GM21825 (cell line): ENCODE data around the gene ELAVL1.

Experiments
- ATAC-seq: cut with Tn5 transposase; IDR thresholded peaks from one replicate; pipeline ENCODE4 v1.9.1; 2021; ENCODE audit warnings: mild to moderate bottlenecking, moderate library complexity; ENCODE audit not compliant: unreplicated experiment

The ELAVL1 gene

DNA sequence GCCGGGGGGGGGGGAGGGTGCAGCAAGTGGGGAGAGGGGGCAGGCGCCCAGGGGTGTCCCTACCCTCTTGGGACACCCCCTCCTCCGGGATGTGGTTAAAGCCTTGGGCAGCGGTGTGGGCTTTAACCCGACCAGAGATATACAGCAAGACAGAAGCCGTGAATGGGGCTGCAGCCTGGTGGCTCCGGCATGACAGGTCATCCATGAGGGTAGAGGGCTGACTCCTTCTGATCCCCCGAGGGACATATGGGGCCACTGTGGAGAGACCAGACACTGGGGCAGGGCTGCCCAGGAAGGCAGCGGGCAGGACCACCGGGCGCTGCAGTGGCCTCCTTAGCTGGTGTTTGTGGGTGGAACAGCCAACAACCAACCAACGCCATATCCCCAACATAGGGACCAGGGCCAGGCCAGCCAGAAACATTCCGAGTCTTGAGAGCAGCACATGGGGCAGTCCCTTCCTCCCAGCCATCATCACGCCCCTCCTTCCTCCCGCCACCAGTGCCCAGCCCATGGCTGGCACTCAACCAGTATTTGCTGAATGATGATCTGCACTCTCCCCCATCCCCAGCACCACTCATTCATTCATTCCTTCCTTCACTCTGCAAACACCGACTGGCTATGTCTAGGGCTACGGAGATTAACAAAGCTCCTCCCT lies 18.2 kb downstream of the ELAVL1 start:
- ATAC-seq, result no peak

DNA sequence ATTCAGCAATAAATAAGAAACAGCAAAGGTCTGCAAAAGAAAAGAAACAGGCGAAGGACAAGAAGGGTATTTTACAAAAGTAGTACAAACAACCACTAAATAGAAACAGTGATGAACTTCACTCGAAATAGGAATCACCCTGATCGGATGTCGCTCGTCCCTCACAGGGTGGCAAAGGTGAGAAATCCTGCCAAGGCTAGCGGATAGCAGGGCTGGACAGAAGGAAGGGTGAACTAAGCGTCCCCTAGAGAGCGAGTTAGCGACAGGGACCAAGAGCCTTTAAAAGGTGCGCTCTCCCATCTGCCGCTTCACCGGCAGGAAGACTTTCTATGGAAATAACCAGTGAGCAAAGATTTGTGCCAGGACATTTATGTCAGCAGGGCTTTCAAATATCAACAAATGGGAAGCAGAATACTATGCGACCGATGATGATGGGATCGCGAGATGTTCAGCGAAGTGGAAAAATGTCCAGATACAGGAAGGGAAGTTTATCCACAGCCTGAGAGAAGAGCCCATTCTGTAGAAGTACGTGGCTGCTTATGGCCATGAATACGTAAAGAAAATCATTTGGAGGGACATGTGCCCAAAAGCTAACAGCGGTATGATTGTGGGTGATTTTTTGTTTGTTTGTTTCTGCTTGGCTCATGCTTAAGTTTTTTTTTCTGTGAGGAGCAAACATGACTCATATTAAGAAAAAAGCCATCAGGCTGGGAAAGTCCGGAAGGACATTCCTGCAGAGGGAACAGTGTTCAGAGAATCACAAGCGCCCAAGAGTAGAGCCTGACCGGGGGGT lies 18.9 kb downstream of the ELAVL1 start:
- ATAC-seq, result no peak

GRCh38 chr19:7985481-7985911 lies 19.9 kb downstream of the ELAVL1 start:
- no peak for ATAC-seq

- no peak for ATAC-seq
Measured at GRCh38 chr19:7983995-7984837, 21.2 kb downstream of the ELAVL1 start.

- no peak for ATAC-seq
Measured at GRCh38 chr19:7983286-7983950, 22.0 kb downstream of the ELAVL1 start.

- no peak for ATAC-seq
Measured at GRCh38 chr19:7982651-7983099, 22.8 kb downstream of the ELAVL1 start.

GRCh38 chr19:7982103-7982502 lies 23.3 kb downstream of the ELAVL1 start:
- no peak for ATAC-seq

DNA sequence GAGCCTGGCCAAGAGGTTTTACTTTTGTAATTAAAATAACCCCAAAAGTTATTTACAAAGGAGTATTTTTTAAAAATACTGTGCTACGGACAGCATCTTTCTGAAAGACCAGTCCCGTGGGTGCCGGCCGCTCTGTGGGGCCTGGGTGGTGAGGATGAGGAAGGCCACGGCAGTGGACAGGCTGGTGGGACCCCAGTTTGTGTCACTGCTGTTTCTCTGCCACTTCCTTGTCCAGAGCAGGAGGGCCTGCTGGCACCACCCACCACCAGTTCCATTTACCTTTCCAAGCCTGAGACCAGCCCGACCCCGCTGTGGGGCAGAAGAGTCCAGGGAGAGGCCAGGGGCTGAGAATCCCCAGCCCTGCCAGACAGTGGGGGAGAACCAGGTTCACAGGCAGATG lies 23.8 kb downstream of the ELAVL1 start:
- no peak for ATAC-seq

- no peak for ATAC-seq
Measured at GRCh38 chr19:7981199-7981598, 24.2 kb downstream of the ELAVL1 start.

DNA sequence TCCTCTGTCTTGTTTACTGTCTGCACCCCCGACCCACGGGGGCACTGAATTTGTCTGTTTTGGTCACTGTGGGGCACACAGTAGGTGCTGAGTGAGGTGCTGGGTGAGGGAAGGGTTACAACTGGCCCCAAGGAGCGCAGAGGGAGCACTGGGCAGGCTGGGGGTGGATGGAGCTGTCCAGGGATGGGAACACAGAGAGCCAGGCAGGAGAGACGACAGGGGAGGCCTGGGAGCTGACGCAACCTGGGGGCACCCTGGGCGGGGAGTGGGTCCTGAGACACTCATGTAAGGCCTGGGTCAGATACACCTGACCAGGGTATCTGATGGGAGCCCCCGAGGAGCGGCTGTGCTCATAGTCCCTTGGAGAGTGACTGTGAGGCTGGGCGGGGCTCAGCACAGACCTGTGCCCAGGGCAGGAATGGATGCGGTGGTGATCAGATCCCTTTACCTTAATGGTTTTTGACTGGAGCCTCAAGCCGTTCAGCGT lies 24.8 kb downstream of the ELAVL1 start:
- no peak for ATAC-seq

DNA sequence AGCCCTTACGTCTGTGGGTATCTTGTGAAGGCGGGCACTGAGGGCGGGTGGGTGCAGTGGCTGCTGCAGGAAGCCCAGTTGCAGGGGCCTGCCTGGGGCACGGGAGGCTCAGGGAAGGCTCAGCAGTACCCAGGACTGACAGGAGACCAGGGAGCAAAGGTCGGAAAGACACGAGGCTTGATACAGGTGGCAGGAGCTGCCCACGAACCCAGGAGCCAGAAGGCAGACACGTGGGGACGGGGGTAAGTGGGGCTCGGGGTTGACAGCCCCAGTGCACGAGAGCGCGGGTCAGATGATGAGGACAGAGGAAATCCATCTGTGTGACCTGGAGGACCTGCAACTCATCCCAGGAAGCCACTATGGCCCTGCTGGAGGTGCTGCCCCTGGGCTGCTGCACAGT lies 25.3 kb downstream of the ELAVL1 start:
- ATAC-seq, result no peak

DNA sequence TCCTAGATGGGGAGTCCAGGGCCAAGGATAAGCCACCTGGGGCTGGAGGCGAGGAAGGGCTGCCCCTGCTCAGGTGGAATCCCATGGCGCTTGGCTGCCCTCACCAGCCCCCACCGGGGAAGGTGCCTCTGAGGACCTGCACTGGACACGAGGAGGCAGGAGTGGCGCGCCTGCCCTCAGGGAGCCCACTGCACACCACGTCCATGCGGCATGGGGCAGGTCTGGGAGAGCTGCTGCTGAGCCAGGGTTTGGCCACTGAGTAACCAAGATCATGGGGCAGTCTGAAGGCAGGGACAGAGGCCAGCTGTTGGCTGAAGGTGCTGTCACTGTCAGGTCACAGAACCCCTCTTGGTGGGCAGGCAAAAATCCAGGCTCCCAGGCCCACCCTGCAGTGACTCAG lies 25.9 kb downstream of the ELAVL1 start:
- no peak for ATAC-seq

- ATAC-seq, result no peak
Measured at GRCh38 chr19:7979011-7979410, 26.4 kb downstream of the ELAVL1 start.

DNA sequence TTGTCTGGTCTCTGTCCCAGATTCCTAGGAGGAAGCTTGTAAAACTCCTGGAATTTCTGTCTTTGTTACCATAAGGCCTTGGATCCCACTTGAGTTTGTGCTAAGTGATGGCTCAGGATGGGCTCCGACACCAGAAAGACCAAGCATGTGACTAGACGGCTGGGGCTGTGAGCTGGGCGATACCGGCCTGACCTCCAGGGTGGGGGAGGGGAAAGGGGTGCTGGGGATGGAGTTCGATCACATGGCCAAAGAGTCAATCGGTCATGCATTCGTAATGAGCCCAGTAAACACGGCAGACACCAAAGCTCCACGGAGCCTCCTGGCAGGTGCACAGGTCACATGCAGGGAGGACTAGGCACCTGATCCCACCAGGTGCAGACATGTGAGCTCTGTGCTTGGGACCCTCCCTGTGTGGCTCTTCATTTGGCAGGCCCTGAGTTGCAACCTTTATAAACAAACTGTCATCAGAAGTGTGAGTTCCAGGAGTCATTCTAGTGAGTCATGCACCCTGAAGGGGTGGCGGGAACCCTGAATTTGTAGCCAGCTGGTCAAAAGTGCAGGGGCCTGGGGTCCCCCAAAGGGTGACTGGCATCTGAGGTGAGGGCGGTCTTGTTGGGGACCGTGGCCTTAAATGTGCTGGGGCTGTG lies 27.1 kb downstream of the ELAVL1 start:
- no peak for ATAC-seq

DNA sequence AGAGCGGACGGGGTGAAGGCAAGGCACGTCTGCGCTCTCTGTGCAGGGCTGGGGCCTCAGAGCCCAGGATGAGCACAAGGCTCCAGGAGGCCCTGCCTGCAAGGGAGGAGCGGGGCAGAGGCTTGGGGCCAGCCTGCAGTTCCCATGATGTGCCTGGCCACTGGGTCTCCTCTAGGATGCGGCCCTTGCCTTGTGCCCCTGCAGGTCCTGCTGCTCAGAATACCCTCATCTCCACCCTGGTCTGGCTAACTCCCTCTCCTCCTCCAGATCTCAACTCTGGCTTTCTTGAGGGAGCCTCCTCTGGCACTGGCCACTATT lies 27.8 kb downstream of the ELAVL1 start:
- ATAC-seq, result no peak

DNA sequence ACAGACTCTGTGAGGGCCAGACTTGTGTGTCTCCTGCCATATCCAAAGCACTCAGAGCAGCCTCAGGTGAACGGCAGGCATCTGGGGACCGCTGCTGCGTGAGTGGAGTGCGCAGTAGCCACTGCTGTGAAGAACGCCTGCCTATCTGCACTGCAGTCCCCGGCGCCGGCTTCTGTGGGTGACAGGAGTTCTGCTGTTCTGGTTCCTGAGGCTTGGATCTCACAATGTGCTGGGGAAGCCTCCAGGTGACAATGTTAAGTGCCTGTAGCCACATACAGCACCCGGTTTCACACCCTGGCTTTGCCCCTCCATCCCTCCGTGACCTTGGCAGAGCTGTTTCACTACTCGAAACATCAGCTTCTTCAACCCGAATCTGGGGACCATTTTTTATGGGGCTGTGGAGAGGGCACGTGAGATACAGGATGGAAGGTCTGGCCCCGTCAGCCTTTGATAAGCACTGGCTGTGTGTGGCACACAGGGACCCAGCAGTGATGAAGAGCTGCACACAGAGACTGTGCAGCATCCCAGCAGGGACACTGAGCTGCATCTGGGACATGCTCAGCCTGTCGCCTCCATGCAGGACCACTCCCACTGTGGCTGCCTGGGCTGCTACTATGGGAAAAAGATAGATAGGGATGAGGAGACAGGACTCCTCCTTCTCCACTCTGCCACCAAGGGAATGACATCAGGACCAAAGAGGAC lies 28.3 kb downstream of the ELAVL1 start:
- no peak for ATAC-seq

GRCh38 chr19:7976461-7976860 lies 29.0 kb downstream of the ELAVL1 start:
- ATAC-seq, result no peak

- ATAC-seq, result no peak
Measured at GRCh38 chr19:7975037-7975436, 30.4 kb downstream of the ELAVL1 start.

- ATAC-seq, result no peak
Measured at GRCh38 chr19:7973883-7974282, 31.6 kb downstream of the ELAVL1 start.
